ENCODE results near the gene FAM81A. TPM values are rescaled to one million over a fixed set of nuclear protein-coding genes. Genes with fewer than 3 reads are reported as not detected.

FAM81A gene
- total and polyA plus RNA-seq, 4 donors = under 0.01 to 0.13 (median 0.07) TPM

DNA sequence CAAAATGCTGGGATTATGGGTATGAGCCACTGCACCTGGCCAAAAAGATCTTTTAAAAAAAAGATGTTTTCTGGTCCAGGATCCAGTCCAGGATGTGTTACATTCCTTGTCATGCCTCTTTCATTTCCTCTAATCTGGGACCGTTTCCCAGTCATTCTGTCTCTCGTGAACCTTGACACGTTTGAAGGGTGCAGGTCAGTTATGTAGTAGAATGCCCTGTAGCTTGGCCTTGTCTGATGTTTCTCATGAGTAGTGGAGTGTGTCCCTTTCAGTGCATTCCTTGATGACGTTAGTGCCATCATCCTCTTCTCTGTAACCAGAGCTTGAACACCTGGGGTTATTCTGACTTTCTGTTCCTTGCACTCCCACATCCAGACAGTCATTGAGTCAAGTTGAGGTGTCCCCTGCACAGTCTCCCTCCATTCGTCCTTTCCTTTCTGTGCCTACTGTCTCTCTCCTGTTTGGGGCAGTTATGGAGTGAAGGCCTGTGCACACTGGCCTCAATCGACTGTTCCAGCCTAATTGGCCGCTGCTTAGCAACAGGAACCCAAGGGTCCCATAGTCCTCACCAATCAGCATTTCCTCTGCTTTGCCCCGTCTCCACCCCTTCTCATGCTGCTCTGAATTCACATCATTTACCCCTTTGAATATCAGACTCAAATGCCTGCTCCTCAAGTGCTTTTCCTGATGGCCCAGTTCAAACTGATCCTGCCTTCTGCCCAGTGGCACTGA lies 5.5 kb downstream of the FAM81A start:
- TF ChIP-seq, protein P1, sequence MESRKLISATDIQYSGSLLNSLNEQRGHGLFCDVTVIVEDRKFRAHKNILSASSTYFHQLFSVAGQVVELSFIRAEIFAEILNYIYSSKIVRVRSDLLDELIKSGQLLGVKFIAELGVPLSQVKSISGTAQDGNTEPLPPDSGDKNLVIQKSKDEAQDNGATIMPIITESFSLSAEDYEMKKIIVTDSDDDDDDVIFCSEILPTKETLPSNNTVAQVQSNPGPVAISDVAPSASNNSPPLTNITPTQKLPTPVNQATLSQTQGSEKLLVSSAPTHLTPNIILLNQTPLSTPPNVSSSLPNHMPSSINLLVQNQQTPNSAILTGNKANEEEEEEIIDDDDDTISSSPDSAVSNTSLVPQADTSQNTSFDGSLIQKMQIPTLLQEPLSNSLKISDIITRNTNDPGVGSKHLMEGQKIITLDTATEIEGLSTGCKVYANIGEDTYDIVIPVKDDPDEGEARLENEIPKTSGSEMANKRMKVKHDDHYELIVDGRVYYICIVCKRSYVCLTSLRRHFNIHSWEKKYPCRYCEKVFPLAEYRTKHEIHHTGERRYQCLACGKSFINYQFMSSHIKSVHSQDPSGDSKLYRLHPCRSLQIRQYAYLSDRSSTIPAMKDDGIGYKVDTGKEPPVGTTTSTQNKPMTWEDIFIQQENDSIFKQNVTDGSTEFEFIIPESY (IDR thresholded peaks at IDR 0.05) = no peak
- no peak for TF ChIP-seq JUND (IDR thresholded peaks at IDR 0.05)
- no peak for TF ChIP-seq HNF4A (conservative IDR thresholded peaks at IDR 0.05)
- no peak for TF ChIP-seq TAF1 (conservative IDR thresholded peaks at IDR 0.05)
- no peak for TF ChIP-seq RXRA (IDR thresholded peaks at IDR 0.05)
- TF ChIP-seq RAD21 (IDR thresholded peaks at IDR 0.05) = no peak
- TF ChIP-seq NR2F2 (IDR thresholded peaks at IDR 0.05) = no peak
- TF ChIP-seq, protein P2, sequence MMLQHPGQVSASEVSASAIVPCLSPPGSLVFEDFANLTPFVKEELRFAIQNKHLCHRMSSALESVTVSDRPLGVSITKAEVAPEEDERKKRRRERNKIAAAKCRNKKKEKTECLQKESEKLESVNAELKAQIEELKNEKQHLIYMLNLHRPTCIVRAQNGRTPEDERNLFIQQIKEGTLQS (IDR thresholded peaks at IDR 0.05) = no peak
- no peak for TF ChIP-seq EGR1 (IDR thresholded peaks at IDR 0.05; ENCODE audit: low read depth in 2 of 2)
- TF ChIP-seq GABPA (IDR thresholded peaks at IDR 0.05 in 1 of 2, conservative IDR thresholded peaks at IDR 0.05 in 1 of 2) = no peak
- no peak for TF ChIP-seq SP1 (IDR thresholded peaks at IDR 0.05)
- TF ChIP-seq, protein P3, sequence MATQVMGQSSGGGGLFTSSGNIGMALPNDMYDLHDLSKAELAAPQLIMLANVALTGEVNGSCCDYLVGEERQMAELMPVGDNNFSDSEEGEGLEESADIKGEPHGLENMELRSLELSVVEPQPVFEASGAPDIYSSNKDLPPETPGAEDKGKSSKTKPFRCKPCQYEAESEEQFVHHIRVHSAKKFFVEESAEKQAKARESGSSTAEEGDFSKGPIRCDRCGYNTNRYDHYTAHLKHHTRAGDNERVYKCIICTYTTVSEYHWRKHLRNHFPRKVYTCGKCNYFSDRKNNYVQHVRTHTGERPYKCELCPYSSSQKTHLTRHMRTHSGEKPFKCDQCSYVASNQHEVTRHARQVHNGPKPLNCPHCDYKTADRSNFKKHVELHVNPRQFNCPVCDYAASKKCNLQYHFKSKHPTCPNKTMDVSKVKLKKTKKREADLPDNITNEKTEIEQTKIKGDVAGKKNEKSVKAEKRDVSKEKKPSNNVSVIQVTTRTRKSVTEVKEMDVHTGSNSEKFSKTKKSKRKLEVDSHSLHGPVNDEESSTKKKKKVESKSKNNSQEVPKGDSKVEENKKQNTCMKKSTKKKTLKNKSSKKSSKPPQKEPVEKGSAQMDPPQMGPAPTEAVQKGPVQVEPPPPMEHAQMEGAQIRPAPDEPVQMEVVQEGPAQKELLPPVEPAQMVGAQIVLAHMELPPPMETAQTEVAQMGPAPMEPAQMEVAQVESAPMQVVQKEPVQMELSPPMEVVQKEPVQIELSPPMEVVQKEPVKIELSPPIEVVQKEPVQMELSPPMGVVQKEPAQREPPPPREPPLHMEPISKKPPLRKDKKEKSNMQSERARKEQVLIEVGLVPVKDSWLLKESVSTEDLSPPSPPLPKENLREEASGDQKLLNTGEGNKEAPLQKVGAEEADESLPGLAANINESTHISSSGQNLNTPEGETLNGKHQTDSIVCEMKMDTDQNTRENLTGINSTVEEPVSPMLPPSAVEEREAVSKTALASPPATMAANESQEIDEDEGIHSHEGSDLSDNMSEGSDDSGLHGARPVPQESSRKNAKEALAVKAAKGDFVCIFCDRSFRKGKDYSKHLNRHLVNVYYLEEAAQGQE (IDR thresholded peaks at IDR 0.05) = no peak

DNA sequence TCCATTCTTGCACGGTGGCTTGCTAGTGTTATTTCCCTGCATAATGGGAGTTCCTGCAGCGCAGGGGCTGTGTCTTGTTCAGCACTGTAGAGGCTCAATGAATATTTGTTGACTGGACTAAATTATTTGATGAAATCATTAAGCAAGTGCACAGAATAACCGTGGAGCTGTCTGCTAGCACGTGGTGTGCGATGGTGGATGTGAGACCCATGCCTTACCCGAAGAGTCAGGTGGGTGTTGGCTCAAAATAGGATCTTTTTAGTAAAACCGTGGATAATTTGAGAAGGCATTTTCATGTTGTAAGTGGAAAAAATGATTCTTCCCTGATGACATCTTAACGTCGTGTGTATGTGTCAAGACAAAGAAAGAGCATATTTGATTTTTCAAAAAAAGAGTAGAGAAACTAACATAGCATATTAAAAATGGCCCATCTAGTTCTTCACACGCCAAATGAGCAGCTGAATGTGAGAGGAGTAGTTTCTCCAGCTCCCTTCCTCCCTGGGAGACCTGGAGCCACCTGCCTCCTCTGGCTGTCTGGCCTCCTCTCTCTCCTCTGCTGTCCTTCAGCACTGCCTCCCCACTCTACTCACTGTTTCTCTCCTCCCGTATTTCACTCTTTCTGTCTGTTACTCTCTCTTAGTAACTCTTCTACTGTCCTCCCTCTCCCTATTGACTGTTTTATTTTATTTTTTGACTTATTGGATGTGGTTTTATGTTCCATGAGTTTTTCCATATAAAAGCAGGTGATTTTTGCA lies 6.3 kb downstream of the FAM81A start:
- no peak for DNase-seq (ENCODE audit: low spot score)
- Histone ChIP-seq H3K9me3 (ENCODE audit: control insufficient read depth in 4 of 4, low read length in 3 of 4) (no peaks in the 10 kb centered on the region), H3K4me3 (ENCODE audit: low read depth in 1 of 3, low read length in 3 of 3) (no peak overlapping the region), H3K36me3 (ENCODE audit: control insufficient read depth in 4 of 4, insufficient read depth in 3 of 4, low read depth in 1 of 4, low read length in 3 of 4) (no peaks in the 10 kb centered on the region), H3K9ac (ENCODE audit: low read depth in 1 of 2, low read length in 2 of 2) (no peak overlapping the region), H3K27ac (ENCODE audit: low read depth in 1 of 2, low read length in 2 of 2) (no peak overlapping the region), H3K27me3 (ENCODE audit: control insufficient read depth in 4 of 4, insufficient read depth in 4 of 4, low read length in 3 of 4) (no peaks in the 10 kb centered on the region), H3K4me1 (ENCODE audit: control insufficient read depth in 4 of 4, insufficient read depth in 4 of 4, low read length in 3 of 4) (no peaks in the 10 kb centered on the region)
- 89% methylated on average over 11 of the region's 11 CpGs for WGBS
- TF ChIP-seq RXRA (IDR thresholded peaks at IDR 0.05) (no peak), NR2F2 (IDR thresholded peaks at IDR 0.05) (no peak), FOXA1 (IDR thresholded peaks at IDR 0.05) (no peak), EGR1 (IDR thresholded peaks at IDR 0.05; ENCODE audit: low read depth in 2 of 2) (no peak), FOXA2 (IDR thresholded peaks at IDR 0.05) (no peak)
- TF ChIP-seq, protein P4, sequence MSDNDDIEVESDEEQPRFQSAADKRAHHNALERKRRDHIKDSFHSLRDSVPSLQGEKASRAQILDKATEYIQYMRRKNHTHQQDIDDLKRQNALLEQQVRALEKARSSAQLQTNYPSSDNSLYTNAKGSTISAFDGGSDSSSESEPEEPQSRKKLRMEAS (IDR thresholded peaks at IDR 0.05) = no peak
- TF ChIP-seq, protein P2 (IDR thresholded peaks at IDR 0.05) = no peak
- TF ChIP-seq, protein P1 (IDR thresholded peaks at IDR 0.05) = no peak
- TF ChIP-seq, protein P5, sequence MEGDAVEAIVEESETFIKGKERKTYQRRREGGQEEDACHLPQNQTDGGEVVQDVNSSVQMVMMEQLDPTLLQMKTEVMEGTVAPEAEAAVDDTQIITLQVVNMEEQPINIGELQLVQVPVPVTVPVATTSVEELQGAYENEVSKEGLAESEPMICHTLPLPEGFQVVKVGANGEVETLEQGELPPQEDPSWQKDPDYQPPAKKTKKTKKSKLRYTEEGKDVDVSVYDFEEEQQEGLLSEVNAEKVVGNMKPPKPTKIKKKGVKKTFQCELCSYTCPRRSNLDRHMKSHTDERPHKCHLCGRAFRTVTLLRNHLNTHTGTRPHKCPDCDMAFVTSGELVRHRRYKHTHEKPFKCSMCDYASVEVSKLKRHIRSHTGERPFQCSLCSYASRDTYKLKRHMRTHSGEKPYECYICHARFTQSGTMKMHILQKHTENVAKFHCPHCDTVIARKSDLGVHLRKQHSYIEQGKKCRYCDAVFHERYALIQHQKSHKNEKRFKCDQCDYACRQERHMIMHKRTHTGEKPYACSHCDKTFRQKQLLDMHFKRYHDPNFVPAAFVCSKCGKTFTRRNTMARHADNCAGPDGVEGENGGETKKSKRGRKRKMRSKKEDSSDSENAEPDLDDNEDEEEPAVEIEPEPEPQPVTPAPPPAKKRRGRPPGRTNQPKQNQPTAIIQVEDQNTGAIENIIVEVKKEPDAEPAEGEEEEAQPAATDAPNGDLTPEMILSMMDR (IDR thresholded peaks at IDR 0.05; ENCODE audit: low read depth, low read length, missing input control) = no peak

More for the DNA sequence above, 5.5 kb downstream of the FAM81A start:
- no peak overlapping the region for H3K9ac ChIP-seq (ENCODE audit: low read depth in 1 of 2, low read length in 2 of 2)
- H3K27ac ChIP-seq (ENCODE audit: low read depth in 1 of 2, low read length in 2 of 2) = no peak overlapping the region
- DNase-seq (ENCODE audit: low spot score) = no peak
- H3K4me1 ChIP-seq (ENCODE audit: control insufficient read depth in 4 of 4, insufficient read depth in 4 of 4, low read length in 3 of 4) = peaks cover 0 to 4% (median 1%) of the 10 kb centered on the region in 4 donors
- 65% methylated on average over 8 of the region's 8 CpGs for WGBS
- no peaks in the 10 kb centered on the region for H3K9me3 ChIP-seq (ENCODE audit: control insufficient read depth in 4 of 4, low read length in 3 of 4)
- H3K4me3 ChIP-seq (ENCODE audit: low read depth in 1 of 3, low read length in 3 of 3) = no peak overlapping the region
- no peaks in the 10 kb centered on the region for H3K27me3 ChIP-seq (ENCODE audit: control insufficient read depth in 4 of 4, insufficient read depth in 4 of 4, low read length in 3 of 4)
- H3K36me3 ChIP-seq (ENCODE audit: control insufficient read depth in 4 of 4, insufficient read depth in 3 of 4, low read depth in 1 of 4, low read length in 3 of 4) = no peaks in the 10 kb centered on the region

Data from liver (tissue), 9 donors.